GM04503 (cell line): Measurements from ENCODE around the gene MORF4L2.
"Not testable (repeated sequence)": the region's sequence is repeated elsewhere in the genome, so short reads cannot be mapped to it uniquely, and the experiment has no call there.

Experiments
- DNase-seq: peaks from one replicate; pipeline ENCODE4 v3.0.0-alpha.2; 2012; ENCODE audit warnings: low read depth

Gene MORF4L2

DNA sequence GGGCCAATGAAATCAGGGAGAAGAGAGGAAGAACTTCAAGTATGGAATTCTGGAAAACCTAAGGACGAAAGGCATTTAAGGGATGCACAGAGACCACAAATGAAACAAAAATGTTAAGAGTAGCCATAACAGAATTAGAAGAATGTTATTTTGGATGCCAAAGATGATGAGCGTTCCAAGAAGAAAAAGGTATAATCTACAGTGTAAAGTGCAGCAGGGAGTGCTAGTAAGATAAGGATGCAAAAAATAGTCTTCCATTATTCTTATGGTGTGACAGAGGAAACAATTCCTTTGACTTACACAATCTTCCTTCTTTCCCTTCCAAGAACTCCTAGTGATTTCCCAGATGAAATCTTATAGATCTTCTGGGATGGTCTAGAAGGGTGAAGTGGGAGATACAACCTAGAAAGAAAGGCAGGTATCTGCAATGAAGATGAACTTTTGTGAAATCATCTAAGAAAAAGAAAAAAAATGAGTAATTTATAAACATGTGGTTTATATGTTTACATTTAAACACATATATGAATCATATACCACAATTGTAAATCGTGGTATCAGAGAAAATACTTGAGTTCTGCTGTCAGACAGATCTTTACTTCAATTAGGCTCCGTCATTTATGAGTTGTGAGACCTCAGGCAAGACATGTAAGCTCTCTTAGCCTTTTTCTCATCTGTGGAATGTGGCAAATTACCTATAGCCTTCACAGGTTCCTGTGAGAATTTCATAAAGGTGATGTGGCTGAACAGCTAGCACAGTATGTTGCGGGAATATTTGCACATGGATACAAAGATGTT lies 8.1 kb downstream of the MORF4L2 start:
- DNase-seq = no peak

GRCh38 chrX:103674531-103675454 lies 11.7 kb downstream of the MORF4L2 start:
- DNase-seq = no peak

DNA sequence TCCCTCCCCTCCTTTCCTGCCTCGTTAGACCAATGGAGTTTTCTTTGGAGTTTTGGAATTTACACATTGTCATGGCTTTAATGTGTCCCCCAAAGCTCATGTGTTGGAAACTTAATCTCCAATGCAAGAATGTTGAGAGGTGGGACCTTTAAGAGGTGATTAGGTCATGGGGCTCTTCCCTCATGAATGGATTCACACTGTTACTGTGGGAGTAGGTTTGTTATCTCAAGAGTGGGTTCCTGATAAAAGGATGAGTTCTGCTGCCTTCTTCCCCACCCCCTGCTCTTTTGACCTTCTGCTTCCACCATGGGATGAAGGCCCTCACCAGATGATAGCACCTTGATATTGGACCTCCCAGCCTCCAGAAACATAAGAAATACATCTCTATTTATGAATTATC lies 16.8 kb downstream of the MORF4L2 start:
- DNase-seq = no peak

GRCh38 chrX:103666202-103667107 lies 20.0 kb downstream of the MORF4L2 start:
- DNase-seq = no peak

GRCh38 chrX:103663981-103664762 lies 22.3 kb downstream of the MORF4L2 start:
- DNase-seq = no peak

DNA sequence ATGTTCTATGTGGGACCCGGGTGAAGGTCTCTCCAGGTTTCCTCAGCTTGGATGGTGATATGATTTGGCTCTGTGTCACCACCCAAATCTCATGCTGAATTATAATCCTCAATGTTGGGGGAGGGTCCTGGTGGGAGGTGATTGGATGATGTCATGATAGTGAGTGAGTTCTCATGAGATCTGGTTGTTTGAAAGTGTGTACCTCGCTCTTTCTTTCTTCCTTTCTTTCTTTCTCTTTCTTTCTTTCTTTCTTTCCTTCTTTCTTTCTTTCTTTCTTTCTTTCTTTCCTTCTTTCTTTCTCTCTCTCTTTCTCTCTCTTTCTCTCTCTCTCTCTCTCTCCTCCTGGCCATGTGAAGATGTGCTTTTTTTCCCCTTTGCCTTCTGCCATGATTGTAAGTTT lies 27.0 kb downstream of the MORF4L2 start:
- DNase-seq = not testable (repeated sequence)

DNA sequence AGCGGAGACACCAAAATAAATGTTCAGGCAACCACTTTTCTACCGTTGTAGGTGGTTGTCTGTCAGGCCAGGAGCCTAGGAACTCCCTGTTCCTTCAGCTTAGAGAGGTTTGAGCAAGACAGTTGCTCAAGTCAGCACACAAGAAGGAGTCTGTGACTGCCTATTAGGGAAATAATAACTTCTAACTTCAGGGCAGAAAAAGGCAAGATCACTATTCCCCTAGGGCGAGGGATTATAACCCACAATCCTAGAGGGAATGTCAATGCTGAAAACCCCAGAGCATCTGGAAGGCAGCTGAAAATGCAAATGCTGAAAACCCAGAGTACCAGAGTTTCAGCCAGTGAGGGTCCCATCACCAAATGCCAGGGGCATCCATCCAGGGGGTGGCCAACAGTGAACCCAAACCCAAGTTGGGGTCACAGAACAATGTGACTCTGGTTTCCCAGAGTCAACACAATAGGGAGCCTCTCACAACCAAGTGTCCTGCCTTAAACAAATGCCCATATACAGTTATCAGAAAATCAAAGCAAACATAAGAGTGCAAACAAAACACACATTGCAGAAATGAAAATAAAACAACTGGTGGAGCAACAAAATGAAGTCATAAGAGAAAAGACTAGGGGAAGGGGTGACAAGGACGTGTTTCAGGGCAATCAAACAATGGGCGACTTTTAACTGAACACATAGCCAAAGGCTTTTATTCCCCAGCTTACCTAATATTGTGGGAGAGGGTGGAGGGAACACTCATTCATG lies 27.6 kb downstream of the MORF4L2 start:
- DNase-seq = no peak

DNA sequence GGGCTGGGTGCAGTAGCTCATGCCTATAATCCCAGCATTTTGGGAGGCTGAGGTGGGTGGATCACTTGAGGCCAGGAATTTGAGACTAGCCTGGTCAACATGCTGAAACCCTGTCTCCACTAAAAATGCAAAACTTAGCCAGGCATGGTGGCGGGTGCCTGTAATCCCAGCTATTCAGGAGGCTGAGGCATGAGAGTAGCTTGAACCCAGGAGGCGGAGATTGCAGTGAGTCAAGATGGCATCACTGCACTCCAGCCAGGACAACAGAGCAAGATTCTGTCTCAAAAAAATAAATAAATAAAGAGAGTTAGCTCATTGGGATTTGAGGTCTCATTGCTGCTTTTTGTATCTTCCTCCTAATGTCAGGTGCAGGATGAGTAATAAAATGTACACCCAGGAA lies 29.4 kb downstream of the MORF4L2 start:
- DNase-seq = not testable (repeated sequence)

GRCh38 chrX:103656617-103657016 lies 29.9 kb downstream of the MORF4L2 start:
- peak; percentile 36 for DNase-seq

GRCh38 chrX:103655230-103656000 lies 31.1 kb downstream of the MORF4L2 start:
- DNase-seq = not testable (repeated sequence)

- no peak for DNase-seq
These were observed 35.2 kb downstream of the MORF4L2 start for GRCh38 chrX:103651151-103651773.

- no peak for DNase-seq
These were observed 38.9 kb downstream of the MORF4L2 start for GRCh38 chrX:103647630-103648029.

DNA sequence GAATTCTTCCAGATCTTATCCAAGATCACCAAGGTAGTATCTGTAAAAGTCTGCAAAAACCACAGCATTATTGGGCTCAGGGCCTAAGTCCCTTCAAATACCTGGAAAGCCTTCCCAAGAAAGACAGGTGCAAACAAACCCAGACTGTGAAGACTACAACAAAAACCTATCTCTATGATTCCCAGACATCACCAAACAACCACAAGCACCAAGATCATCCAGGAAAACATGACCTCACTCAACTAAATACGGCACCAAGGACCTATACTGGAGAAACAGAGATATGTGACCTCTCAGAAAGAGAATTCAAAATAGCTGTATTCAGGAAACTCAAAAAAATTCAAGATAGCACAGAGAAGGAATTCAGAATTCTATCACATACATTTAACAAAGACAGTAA lies 42.4 kb downstream of the MORF4L2 start:
- DNase-seq = no peak

DNA sequence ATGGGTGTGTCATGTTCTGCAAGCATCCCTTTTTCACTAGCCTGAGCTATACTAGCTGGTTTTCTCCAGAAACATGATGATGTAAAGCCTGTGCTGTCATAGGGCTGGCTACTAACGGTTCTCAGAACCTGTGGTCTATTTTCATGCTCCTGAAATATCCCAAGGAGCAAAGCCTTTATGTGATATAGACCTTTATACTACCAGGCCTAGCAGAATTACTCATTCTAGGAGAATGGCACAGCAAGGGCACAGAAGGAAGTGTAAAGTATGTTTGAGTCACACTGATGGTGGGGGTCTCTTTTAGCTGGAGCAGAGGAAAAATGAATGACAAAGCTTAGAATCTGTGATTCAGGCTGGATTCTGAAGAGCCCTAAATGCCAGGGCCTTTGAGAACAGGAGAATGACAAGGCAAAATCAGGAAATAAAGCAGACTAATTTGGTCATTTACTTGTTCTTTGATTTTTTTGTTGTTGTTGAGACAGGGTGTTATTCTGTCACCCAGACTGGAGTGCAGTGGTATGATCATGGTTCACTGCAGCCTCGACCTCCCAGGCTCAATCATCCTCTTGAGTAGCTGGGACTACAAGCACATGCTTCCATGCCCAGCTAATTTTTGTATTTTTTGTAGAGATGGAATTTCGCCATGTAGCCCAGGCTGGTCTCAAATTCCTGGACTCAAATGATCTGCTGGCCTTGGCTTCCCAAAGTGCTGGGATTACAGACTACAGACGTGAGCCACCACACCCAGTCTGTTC lies 45.9 kb downstream of the MORF4L2 start:
- no peak for DNase-seq

DNA sequence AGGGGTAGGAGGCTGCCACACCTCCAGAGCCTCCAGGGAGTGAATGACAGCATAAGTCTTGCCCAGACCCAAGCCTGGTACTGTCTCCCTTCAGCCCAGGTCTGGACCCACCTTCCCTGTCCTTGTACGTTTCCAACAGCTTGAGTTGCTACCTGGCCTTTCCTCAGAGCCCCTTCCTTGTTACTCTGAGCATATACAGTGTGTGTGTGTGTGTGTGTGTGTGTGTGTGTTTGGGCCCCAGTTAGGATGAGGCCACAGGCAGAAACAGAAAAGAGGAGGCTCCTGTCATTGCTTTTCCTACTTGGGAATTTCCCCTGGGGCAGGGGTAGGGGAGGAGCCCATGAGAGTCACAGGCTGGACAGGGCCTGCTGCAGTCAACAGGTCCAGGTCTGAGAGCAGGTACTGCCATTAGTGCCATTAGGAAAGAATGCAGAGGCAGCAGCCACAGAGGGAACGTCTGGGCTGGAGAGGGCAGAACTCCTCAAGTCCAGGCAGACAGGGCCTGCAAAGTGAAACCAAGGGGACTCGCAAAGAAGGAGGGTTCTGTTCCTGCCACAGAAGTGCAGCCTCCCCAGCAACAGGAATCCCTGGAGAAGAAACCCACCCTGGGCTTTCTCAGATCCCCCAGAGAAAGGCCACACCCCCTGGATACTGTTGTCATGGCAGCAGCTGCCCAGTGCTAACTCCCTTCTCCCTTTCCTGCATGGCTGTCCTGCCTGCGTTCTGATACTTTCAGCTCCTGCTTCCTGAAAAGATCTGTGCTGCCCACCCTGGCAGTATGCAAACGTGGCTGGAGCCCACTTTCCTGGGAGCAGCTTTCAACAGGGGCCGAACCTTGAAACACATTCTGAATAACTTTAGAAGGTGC lies 47.8 kb downstream of the MORF4L2 start:
- not testable (repeated sequence) for DNase-seq

- no peak for DNase-seq
These were observed 48.7 kb downstream of the MORF4L2 start for GRCh38 chrX:103637604-103638338.

DNA sequence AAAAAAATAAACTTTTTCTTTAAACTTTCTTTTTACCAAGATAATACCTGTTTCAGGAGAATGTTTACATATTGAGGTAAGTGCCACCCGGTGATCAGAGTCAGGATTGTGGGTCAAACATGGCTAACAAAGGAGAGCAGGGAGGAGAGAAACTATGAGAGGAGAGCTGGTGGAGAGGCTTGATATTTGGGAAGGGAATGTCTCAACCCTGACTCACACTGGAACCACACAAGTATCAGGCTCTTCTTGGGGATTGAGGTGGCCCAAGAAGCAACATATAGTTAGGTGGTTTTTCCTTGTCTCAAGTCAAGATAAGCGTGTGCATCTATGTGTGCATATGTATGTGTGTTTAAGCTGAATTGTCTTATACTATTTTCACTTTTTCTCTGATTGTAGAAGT lies 51.1 kb downstream of the MORF4L2 start:
- DNase-seq = no peak
